GM19239 (cell line): ENCODE results near the gene NUDT14.

Experiments
- DNase-seq: peaks from one replicate; pipeline ENCODE4 v3.0.0; 2011; ENCODE audit warnings: low spot score; ENCODE audit not compliant: insufficient read length
- FAIRE-seq: peaks from 2 replicates; lab custom pipeline; 2011; peaks lifted over from hg19 to GRCh38; lab: Jason Lieb, UNC

The NUDT14 gene

DNA sequence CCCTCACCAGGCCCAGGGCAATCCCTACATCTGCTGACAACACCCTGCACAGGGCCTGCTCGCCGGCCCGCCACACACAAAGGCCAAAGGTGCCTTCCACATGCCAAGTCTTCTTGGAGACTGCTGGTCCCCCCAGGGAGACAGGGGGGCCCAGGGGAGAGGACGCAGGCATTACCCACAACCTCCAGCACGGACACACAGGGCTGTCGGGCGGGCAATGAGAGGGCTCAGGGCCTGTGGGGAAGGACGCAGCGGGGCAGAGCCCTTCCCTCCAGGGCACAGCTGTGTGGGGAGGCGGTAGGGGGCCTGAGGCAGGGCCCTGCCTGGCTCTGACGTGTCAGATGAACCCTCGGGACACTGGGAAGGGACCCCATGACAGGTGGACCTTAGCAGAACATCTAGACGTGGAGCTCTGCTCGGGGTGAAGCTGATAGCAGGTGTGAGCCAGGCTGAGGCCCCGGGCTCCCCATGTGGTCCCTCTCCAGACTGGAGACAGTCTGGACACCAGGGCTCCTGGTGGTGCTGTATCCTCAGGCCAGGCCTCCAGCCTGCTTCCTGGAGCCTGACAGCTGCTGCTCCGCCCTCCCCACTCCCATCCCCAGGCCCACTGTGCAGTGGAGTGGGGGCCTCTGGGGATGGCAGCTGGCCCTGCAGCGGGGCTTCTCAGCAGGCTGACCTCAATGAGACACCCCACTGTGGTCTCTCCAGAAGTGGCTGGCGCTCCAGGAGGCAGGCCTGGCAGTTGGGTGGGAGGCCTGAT, 31.6 kb upstream of the NUDT14 start:
- DNase-seq (no peak), FAIRE-seq (no peak)

DNA sequence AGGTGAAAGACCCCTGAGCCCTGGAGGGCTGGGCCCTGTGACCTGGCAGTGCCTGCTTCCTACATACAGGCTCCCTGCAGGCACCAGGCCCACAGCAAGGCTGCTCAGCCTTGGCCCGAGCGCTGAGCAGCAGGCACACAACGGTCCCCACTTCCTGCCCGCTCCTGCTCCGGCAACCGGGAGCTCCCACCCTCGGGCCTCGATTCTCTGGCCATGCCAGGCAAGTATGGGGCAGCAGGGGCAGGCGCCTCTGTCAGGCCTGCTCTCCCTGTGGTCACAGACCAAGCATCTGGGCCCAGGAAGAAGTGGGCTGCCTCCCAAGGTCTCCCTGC, 30.6 kb upstream of the NUDT14 start:
- FAIRE-seq (no peak), DNase-seq (no peak)

DNA sequence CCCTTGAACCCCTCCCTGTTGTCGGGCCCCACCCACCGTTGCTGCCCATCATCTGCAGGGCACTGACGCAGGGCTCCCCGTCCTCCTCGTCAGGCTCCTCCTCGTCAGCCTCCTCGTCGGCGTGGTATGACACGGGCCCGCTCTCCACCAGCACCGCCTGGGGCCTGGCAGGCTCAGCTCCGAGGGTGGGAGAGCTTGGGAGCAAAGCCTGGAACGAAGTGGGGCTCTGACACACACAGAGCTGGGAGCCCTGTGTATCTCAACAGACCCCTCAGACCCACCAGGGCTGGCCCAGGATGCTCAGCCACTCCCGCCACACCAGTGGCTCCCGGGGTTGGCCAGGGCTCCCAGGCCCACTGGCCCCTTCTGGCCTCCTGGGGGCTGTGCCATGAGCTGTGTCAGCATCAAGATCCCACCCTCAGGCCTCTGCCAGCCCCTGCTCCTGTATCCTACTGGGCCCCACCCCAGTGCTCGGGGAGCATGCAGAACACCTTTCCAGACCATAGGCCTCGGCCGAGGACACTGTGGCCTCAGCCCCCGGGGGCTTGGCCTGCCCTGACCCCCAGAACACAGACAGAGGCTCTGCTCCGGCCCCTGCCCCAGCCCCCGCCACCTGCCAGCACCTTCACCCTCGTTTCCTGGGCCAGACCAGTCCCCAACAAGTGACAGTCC, 30.1 kb upstream of the NUDT14 start:
- DNase-seq (no peak), FAIRE-seq (no peak)

DNA sequence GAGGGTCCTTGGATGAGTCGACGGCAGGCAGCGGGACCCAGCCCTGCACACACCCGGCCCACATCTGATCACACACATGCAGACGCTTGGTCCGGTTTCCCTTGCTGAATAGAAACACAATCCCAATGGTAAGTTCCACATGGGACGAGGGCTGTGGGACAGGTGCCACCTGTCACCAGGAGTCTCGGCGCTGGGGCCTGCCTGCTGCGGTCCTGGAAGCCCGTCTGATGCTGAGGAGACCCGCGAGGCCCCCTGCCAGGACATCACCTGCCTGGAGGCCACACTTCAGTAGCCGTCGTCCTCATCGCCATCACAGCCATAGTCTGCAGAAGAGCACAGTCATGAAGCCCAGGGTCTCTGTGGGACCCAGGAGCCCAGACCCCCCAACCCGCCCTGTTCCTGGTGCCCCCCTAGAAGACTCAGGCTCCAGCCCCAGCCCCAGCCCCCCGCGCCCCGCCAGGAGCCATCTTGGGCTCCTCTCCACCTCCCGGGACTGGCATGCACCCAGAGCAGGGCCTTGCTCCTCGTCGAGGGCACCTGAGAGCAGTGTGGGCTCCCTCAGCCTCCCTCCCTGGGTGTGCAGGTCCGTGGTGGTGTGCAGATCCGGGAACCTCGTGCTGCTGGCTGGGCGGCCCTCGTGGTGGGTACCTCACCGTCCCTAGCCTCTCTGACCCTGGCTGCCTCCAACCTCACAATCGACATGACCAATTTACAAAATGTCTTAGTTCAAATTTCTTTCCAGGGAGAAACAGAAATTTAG, 29.3 kb upstream of the NUDT14 start:
- DNase-seq: no peak
- FAIRE-seq: no peak

DNA sequence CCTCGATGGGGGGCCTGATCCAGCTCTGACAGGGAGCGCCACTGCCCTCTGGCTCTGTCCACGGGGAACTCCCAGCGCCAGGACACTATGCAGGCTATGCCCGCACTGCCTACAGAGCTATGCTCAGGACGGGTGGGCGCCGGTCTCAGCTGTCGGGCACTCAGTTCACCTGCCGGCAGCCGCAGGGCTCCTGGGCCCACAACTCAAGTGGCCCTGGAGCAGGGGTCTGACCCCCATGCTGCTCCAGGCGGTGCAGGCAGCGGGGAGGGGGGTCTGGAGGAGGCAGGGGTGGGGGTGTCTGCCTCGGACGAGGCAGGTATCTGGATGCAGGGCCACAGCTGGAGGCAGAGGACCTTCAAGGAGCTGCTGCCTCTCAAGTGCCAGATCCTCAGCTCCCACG, 28.5 kb upstream of the NUDT14 start:
- no peak for FAIRE-seq
- DNase-seq: no peak

DNA sequence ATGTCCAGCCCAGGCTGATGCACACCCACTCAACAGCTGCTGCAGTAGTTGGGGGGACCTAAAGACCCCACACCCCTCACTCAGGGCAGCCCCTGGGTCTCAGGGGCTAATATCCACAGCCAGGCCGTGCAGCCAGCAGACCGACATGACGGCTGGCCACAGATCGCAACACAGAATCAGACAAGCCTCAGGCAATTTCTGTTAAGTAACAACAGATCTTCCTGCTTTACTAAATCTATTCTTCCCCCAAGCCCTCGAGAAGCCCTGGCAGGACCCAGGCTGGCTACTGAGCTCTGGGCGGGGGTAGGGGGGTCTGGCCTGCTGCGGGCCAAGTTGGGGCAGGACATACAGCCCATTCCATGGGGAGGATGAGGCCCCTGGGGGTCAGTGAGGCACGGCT, 28.0 kb upstream of the NUDT14 start:
- no peak for FAIRE-seq
- DNase-seq: no peak

DNA sequence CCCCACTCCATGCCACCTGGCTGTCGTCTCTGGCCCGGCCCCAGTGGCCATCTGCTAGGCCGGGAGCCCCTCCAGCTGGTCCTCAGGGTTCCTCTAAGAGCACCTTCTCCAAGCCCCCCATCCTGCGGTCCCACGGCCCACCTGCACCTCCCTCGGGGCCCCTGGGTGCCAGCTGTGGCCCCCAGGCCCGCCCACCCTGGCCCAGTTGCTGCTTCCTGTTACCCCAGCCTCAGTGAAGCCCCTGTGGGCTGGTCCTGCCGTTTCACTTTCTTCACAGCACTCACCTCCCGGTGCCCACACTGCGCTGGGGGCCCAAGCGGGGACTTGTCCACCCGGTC, 27.6 kb upstream of the NUDT14 start:
- FAIRE-seq: no peak
- no peak for DNase-seq

DNA sequence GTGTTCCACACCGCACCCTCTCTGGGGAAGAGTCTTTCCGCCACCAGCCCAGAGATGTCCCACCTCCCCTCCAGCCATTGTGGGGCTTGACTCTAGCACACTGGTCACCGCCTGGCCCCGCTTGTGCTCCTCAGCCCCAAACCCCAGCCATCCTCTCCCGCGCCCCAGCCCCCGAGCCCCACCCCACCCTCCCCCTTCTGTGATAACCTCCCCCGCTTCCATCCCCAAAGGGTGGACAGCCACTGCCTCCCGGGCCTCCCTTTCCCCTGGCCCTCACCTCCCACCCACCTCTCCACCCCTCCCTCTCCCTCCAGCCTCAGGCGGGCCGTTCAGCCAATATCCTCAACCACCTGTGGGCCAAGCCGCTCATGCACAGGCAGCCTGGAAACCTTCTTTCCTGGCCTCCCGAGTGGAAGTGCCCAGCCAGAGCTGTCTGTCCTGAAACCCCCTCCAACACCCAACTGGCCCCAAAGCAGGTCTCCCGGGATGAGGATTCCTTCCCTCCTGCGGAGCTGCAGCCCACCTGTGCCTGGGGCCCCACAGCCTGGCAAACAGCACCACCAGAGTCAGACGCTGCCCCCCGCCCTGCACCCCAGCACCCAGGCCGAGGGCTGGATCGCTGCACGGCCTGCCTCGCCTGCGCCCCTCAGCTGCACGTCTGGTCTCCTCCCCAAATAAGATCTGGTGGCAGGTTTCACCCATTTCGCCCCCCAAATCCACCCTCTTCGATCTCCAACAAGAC, 27.1 kb upstream of the NUDT14 start:
- no peak for DNase-seq
- no peak for FAIRE-seq

DNA sequence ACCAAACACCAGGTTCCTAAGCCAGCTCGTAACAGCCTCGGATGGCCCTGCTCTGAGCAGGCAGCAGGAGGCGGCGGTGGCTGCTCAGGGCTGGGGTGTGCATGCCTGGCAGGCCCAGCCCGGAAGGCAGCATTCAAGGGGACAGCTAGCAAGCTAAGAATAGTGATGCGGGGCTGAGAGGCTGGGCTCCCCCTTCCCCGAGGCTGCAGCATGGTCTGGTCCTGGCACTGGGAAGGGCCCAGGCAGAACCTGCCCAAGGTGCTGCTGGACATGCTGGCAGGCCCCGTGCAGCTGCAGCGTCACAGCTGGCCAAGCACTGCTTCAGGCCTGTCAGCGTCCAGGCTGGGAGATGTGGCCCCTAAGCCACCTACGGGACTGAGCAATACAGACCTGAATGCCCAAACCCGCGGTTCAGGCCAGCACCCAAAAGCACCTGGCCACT, 26.4 kb upstream of the NUDT14 start:
- FAIRE-seq (no peak), DNase-seq (no peak)

DNA sequence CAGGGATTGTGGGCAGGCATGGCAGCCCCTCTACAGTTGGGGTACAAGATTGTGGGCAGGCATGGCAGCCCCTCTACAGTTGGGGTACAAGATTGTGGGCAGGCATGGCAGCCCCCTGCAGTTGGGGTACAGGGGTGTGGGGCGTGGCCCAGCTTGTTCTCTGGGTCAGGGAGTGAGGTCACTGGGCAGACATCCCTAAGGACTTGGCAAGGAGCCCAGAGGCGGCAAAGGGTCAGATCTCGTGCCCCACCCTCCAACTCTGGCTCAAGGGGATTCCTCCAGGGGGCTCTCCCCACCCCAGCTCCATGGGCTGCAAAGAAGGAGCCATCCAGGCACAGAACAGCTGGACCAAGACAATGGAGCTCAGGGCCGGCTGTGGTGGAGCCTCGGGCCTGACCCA, 25.8 kb upstream of the NUDT14 start:
- DNase-seq (no peak), FAIRE-seq (no peak)

DNA sequence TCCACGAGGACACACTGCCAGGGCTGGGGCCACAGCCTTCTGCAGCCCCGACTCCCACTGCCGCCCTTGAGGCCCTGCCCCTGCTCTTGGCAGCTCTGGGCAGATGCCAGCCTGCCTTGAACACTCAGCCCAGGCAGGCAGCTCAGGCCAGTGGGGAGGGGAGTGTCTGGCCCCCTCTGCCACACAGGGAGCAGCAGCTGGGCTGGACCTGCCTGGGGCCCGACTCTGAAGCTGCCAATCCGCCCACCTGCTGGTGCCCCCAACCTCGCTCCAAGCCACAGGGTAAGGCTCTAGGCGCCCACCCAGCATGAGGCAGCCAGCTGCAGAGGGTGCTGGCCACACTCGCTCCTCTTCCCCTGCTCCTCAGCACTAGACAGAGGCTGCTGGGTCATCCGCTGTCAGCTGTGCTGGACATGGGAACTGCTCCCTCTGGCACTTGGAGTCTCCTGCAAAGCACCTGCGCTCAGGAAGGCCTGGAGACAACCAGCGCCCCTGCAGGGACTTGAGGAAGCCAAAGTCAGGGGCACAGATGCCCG, 24.6 kb upstream of the NUDT14 start:
- no peak for FAIRE-seq
- no peak for DNase-seq

DNA sequence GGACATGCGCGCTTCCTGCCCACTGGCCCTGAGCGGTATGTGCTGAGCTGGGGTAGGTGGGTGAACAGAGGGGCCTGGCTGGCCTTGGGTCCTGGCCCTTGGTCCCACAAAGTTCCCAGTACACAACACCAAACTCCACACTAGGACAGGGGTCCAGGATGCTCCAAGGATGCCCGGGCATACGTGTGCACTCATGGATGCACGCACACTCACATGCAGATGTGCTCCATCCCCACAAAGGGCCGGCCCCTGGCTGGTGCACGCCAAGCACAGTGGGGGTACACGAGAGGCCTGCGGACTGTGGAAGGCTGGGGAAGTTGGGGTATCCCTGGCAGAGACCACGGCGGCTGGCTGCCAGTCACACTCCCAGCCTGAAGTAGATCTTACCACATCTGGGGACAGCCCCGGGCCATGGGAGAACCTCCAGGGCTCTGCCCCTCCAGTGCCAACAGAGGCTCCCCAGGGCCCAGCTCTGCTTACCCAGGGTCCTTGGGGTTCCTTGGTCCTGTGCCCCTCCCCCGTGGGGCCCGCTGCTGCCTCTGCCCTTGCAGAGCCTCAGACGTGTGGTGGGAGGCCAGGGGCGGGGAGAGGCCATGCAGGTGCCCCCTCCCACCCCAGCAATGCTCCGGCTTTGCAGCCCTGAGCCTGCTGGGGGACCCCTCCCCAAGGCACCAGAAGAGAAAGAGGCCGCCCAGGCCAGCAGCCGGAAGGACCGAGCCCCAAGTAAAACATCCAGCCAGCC, 24.0 kb upstream of the NUDT14 start:
- no peak for FAIRE-seq
- no peak for DNase-seq

DNA sequence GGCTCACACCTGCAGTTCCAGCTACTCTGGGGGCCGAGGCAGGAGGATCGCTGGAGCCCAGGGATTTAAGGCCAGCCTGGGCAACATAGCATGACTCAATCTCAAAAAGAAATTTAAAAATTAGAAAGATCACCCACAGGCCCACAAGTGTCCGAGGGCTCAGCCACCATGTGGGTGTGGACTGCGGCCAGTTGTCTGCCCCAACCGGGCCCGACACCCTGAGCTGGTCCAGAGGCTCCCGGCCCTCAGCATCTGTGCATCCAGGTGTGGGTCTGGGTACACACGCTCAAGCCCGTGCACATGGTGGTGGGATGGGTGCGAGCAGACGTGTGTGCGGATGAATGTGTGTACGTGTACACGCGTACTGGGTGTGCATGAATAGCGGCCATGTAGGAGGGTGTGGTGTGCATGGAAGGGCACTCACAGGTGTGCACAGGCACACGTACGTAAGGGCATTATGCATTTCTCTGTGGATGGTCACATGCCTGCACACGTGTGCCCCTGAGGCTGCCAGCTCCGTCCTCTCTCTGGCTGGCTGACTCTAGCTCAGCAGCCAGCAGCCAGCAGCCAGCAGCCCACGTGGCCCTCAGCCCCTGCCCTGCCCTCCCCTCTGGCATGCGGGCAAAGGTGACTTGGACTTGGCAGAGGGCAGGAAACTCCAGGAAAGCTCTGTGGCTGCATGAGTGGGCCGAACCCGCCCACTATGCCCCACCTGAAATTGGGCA, 23.3 kb upstream of the NUDT14 start:
- FAIRE-seq (no peak), DNase-seq (no peak)

DNA sequence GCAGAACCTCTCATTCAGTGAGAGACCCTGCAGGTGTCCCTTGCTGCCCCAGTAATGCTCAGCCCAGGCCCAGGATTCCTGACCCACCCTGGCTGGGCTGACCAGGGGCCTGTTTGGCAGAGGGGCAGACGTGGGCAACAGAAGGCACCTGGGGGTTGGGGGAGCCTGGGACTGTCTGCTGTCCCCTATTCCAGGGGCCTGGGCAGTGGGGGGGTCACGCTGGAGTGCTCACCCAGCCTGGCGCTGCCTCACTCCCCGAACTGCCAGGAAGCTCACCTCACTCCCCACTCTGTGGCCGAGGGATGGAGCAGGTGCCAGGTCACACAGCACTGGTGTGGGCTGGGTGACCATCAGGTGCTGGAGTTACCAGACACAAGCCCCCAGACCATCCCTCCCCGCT, 22.6 kb upstream of the NUDT14 start:
- FAIRE-seq (no peak), DNase-seq (no peak)

DNA sequence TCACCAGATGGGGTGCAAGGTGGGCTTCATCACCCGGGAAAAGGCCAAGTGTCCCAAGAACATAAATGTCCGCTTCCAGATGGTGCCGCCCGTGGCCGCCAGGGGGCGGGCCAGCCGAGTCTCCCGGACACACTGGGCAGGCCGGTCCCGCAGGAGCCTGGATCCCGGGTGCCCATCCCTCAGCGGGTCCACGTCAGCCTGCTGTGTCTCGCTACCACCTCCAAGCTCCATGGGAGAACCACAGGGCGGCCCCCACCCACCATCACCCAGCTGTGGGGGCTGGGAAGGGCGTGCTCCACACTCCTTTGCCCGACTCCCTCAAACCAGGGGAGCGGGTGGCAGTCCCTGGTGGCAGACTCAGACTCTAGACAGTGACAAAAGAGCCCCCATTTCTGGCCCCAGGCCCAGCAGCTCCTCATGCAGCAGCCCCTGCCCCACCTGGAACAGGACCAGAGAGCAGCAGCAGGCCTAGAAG, 22.0 kb upstream of the NUDT14 start:
- DNase-seq: peak; percentile 92

DNA sequence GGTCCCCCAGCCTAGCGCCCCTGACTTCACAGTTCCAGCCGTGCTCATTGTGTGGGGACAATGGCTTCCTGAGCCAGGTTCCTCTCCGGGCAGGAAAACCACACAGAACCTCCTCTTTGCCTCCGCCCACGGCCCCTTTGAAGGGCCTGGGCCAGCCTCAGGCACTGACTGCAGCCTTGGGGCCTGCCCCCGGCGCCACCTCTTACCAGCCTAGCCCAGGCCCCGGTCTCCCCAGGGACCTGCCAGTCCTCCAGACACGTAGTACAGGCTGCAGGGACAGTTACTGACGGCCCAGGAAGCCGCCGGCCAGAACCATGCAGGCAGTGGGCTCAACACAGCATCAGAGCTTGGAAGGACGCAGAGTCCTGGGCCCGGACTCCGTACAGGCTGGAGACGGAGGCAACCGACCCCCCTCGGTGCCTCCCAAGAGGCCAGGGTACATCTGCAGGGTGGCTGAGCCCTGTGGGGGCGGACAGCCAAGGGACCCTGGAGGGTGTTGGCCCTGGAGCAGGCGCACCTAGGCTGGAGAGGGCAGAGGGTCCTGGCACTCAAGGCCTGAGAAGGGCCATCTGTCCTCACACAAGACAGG, 20.9 kb upstream of the NUDT14 start:
- no peak for FAIRE-seq
- no peak for DNase-seq

More for the DNA sequence above, 22.0 kb upstream of the NUDT14 start:
- FAIRE-seq: peak; percentile 61

DNA sequence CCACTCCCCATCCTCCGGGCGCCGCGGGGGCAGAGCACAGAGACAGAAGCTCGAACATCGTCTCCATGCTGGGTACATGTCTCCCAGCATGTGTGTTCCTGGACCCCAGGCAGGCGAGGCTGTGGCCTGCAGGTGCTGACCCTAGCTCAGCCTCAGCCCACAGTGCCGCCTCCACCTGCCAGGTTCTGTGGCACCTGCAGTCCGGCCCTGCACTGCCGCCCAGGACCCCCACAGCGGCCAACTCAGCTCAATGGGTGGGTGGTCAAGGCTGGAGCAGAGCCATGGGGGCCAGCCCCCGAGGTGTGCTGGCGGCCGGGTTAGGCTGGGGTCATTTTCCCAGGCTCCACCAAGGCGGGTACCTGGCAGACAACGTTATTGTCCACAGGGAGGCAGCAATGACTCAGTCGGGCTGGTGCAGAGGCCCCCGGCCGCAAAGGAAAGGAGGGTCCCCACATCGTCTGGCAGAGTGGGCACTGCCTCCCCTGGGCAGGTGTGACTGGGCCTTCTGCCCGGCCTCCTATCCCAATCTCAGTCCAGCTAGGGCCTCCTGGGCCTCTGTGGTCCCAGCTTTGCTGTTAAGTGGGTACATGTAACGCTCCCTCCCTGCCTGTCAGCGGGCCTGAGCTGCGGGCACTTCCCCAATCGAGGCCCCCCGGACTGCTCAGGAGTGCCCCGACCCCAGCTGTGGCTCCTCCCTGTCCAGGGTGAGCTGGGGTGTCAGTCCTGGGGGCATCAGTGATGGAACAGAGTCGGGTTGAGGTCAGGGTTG, 20.2 kb upstream of the NUDT14 start:
- FAIRE-seq: no peak
- DNase-seq: no peak

DNA sequence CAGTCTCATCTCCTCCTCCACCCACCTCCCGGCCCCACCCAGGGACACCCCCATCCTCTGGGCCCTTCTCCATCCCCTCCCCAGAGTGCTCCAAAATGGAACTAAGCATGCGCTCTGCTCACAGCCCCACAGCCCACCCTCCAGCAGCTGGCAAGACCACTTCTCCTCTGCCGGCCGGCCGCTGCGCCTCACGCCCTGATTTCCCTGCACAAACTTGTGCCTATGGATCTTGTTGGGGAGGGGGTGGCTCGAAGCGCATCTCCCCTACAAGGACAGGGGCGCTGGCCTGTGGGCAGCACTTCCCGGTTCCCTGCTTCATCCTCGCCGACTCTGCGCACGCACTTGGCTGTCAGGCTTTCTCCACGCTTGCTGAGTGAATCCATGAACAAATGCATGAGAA, 19.5 kb upstream of the NUDT14 start:
- DNase-seq (no peak), FAIRE-seq (no peak)
